BLaER1 treated with 17β-estradiol and CSF1 and Interleukin-3, amounts not matched to agents 10 nM and 100 nM (cell line): ENCODE results near the gene RASGRP3.
A peak's percentile ranks its signal among the peaks of the same experiment; 100 is the strongest.
"Not testable (repeated sequence)": the region's sequence is repeated elsewhere in the genome, so short reads cannot be mapped to it uniquely, and the experiment has no call there.

Source experiments
- H3K27ac ChIP-seq, 11 experiments: shearing (Covaris generic); formaldehyde crosslinking; 2 replicates each; pipeline ENCODE4 v1.8.1; 2022
- H3K27me3 ChIP-seq, 11 experiments: shearing (Covaris generic); formaldehyde crosslinking; 2 replicates each; pipeline ENCODE4 v1.8.1; 2022
- H3K36me3 ChIP-seq, 11 experiments: shearing (Covaris generic); formaldehyde crosslinking; 2 replicates each; pipeline ENCODE4 v1.8.1; 2022
- H3K4me1 ChIP-seq, 10 experiments: shearing (Covaris generic); formaldehyde crosslinking; 2 replicates each; pipeline ENCODE4 v1.8.1; 2022
- H3K4me2 ChIP-seq, 11 experiments: shearing (Covaris generic); formaldehyde crosslinking; 2 replicates each; pipeline ENCODE4 v1.8.1; 2022
- H3K4me3 ChIP-seq, 10 experiments: shearing (Covaris generic); formaldehyde crosslinking; 2 replicates each; pipeline ENCODE4 v1.8.1; 2022
- H3K9ac ChIP-seq, 11 experiments: shearing (Covaris generic); formaldehyde crosslinking; 2 replicates each; pipeline ENCODE4 v1.8.1; 2022
- H3K9me3 ChIP-seq, 11 experiments: shearing (Covaris generic); formaldehyde crosslinking; replicated peaks in 1 of 11; 2 replicates each; pipeline ENCODE4 v1.8.1; 2022
- H4K20me1 ChIP-seq, 11 experiments: shearing (Covaris generic); formaldehyde crosslinking; 2 replicates each; pipeline ENCODE4 v1.8.1; 2022
- Cebpa-rat ChIP-seq, 11 experiments: shearing (Covaris generic); IDR thresholded peaks; 2 replicates each; pipeline ENCODE4 v1.8.1; 2022

The RASGRP3 gene

DNA sequence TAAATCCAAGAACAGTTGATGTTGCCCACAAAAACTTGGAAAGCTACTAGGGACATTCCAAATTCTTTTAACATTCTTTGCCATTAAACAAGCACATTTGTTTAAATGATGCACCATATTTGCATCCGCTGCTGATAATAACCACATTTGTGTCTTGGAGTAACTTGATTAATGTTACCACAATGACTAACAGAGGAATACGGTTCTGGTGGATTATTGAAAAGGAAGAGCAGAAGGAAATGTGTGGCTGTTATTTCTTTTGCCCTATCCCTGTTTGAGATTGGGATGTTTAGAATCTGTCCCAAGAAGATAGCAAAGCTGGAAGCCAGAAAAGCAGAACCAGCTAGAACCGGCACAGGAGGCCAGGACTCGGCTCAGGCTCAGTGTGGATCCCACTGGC lies 39.2 kb upstream of the RASGRP3 start:
- Histone ChIP-seq H3K4me1 (no peaks in the 10 kb centered on the region), H3K27ac (no peak overlapping the region), H3K4me3 (no peak overlapping the region), H3K9ac (no peak overlapping the region), H3K36me3 (no peaks in the 10 kb centered on the region), H3K9me3 (no peaks in the 10 kb centered on the region), H4K20me1 (no peaks in the 10 kb centered on the region), H3K4me2 (no peak overlapping the region), H3K27me3 (no peaks in the 10 kb centered on the region)
- TF ChIP-seq Cebpa-rat (IDR thresholded peaks at IDR 0.05): no peak

- H3K9me3 ChIP-seq: no peaks in the 10 kb centered on the region
- H3K9ac ChIP-seq: no peak overlapping the region
- no peaks in the 10 kb centered on the region for H3K4me1 ChIP-seq
- H3K36me3 ChIP-seq: no peaks in the 10 kb centered on the region
- H3K4me3 ChIP-seq: no peak overlapping the region
- H3K27me3 ChIP-seq: no peaks in the 10 kb centered on the region
- H3K27ac ChIP-seq: no peak overlapping the region
- H3K4me2 ChIP-seq: no peak overlapping the region
- no peak for TF ChIP-seq Cebpa-rat (IDR thresholded peaks at IDR 0.05)
- no peaks in the 10 kb centered on the region for H4K20me1 ChIP-seq
Measured at GRCh38 chr2:33437815-33438214, 38.6 kb upstream of the RASGRP3 start.

GRCh38 chr2:33441235-33441810 lies 35.1 kb upstream of the RASGRP3 start:
- Histone ChIP-seq H3K9ac (no peak overlapping the region), H4K20me1 (no peaks in the 10 kb centered on the region), H3K4me2 (no peak overlapping the region), H3K27ac (no peak overlapping the region), H3K4me3 (no peak overlapping the region), H3K9me3 (0 out of 22 replicates have a peak, but pooled peaks cover 0 to 4% (median 0%) of the 10 kb centered on the region in 11 experiments), H3K36me3 (no peaks in the 10 kb centered on the region), H3K27me3 (no peaks in the 10 kb centered on the region), H3K4me1 (peaks cover 5 to 16% (median 11%) of the 10 kb centered on the region in 10 experiments)
- TF ChIP-seq Cebpa-rat (IDR thresholded peaks at IDR 0.05): no peak

DNA sequence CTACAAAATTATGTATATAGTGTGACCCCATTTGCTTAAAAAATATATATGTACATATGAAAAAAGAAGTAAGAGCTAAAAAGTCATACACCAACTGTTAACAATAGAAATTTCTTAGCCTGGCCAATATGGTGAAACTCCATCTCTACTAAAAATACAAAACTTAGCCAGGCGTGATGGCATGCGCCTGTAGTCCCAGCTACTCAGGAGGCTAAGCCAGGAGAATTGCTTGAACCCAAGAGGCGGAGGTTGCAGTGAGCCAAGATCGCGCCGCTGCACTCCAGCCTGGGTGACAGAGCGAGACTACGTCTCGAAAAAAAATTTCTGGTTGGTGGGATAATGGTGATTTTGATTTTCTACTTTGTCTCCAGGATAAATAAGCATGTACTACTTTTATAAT lies 34.4 kb upstream of the RASGRP3 start:
- H3K27ac ChIP-seq, H3K9me3 ChIP-seq, H3K27me3 ChIP-seq, H4K20me1 ChIP-seq, H3K9ac ChIP-seq, H3K36me3 ChIP-seq, H3K4me3 ChIP-seq, H3K4me2 ChIP-seq: not testable (repeated sequence)
- H3K4me1 ChIP-seq: peaks cover 5 to 16% (median 11%) of the 10 kb centered on the region in 10 experiments

GRCh38 chr2:33442528-33443079 lies 33.8 kb upstream of the RASGRP3 start:
- Histone ChIP-seq H3K9ac (no peak overlapping the region), H3K27ac (no peak overlapping the region), H3K9me3 (0 out of 22 replicates have a peak, but pooled peaks cover 0 to 4% (median 0%) of the 10 kb centered on the region in 11 experiments), H3K4me2 (no peak overlapping the region), H3K4me1 (peaks cover 5 to 16% (median 11%) of the 10 kb centered on the region in 10 experiments), H3K36me3 (no peaks in the 10 kb centered on the region), H4K20me1 (no peaks in the 10 kb centered on the region), H3K27me3 (no peaks in the 10 kb centered on the region), H3K4me3 (no peak overlapping the region)
- TF ChIP-seq Cebpa-rat (IDR thresholded peaks at IDR 0.05): no peak

- Histone ChIP-seq H3K4me2 (no peak overlapping the region), H3K9me3 (0 out of 22 replicates have a peak, but pooled peaks cover 0 to 4% (median 0%) of the 10 kb centered on the region in 11 experiments), H3K27ac (no peak overlapping the region)
Measured at GRCh38 chr2:33443274-33443829, 33.1 kb upstream of the RASGRP3 start.

DNA sequence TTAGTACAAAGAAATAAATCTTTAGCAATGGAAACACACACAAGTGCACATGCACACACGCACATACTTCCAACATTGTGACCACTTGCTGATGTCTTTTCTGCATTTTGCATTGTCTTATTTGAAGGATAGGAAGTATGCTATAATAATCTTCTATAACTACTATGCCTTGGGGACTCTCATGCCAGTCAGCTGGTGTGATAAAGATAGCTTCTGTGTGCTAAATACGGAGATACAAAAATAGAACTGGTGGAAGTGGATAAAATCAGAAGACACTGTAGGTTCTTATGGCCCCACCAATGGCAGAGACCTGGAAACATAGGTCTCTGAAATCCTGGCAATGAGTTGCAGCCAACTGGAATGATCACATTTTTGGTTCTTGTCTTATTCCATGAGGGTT lies 31.5 kb upstream of the RASGRP3 start:
- H3K9me3 ChIP-seq: 0 out of 22 replicates have a peak, but pooled peaks cover 0 to 4% (median 0%) of the 10 kb centered on the region in 11 experiments
- H3K9ac ChIP-seq: no peak overlapping the region
- H3K4me1 ChIP-seq: peaks cover 5 to 16% (median 11%) of the 10 kb centered on the region in 10 experiments
- no peak overlapping the region for H3K27ac ChIP-seq
- TF ChIP-seq Cebpa-rat (IDR thresholded peaks at IDR 0.05): no peak
- H3K4me3 ChIP-seq: no peak overlapping the region
- H3K4me2 ChIP-seq: peak overlapping the region; percentile 4 to 61 (median 53); a peak in 18 of 22 replicates
- H3K36me3 ChIP-seq: no peaks in the 10 kb centered on the region
- no peaks in the 10 kb centered on the region for H3K27me3 ChIP-seq
- no peaks in the 10 kb centered on the region for H4K20me1 ChIP-seq

More at GRCh38 chr2:33443274-33443829, 33.1 kb upstream of the RASGRP3 start:
- no peak for TF ChIP-seq Cebpa-rat (IDR thresholded peaks at IDR 0.05)
- no peak overlapping the region for H3K9ac ChIP-seq
- peaks cover 5 to 16% (median 11%) of the 10 kb centered on the region in 10 experiments for H3K4me1 ChIP-seq
- H3K36me3 ChIP-seq: no peaks in the 10 kb centered on the region
- H3K27me3 ChIP-seq: no peaks in the 10 kb centered on the region
- no peaks in the 10 kb centered on the region for H4K20me1 ChIP-seq
- H3K4me3 ChIP-seq: no peak overlapping the region

DNA sequence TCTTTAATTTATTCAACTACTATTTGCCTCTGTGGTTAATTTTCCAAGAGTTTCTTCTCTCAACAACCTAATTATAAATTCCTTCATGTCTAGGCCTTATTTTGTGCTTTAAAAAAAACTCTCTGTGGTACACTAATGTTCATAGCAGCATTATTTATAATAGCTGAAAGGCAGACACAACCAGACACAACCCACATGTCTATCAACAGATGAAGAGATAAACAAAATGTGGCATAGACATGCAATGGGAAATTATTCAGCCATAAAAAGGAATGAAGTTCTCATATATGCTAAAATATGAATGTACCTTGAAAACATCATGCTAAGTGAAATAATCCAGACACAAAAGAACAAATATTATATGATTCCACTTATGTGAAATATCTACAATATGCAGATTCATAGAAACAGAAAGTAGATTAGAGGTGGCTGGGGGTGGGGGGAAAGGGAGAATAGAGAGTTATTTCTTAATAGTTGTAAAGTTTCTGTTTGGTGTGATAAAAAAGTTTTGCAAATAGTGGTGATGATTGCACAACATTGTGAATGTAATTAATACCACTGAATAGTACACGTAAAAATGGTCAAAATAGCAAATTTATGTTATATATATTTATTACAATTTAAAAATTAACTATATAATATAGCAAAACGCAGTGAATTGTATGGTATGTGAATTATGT lies 28.1 kb upstream of the RASGRP3 start:
- Histone ChIP-seq H3K9ac (no peak overlapping the region), H3K9me3 (peaks cover 13 to 24% (median 20%) of the 10 kb centered on the region in 11 experiments), H3K4me3 (no peak overlapping the region), H3K27ac (no peak overlapping the region), H4K20me1 (no peaks in the 10 kb centered on the region), H3K4me1 (peaks cover 5 to 16% (median 11%) of the 10 kb centered on the region in 10 experiments), H3K4me2 (no peak overlapping the region), H3K27me3 (no peaks in the 10 kb centered on the region), H3K36me3 (no peaks in the 10 kb centered on the region)
- no peak for TF ChIP-seq Cebpa-rat (IDR thresholded peaks at IDR 0.05)

GRCh38 chr2:33451214-33451613 lies 25.2 kb upstream of the RASGRP3 start:
- H3K4me3 ChIP-seq: no peak overlapping the region
- no peaks in the 10 kb centered on the region for H3K27me3 ChIP-seq
- no peak overlapping the region for H3K4me2 ChIP-seq
- H3K9ac ChIP-seq: no peak overlapping the region
- no peak for TF ChIP-seq Cebpa-rat (IDR thresholded peaks at IDR 0.05)
- H3K36me3 ChIP-seq: no peaks in the 10 kb centered on the region
- H3K9me3 ChIP-seq: peaks cover 13 to 26% (median 23%) of the 10 kb centered on the region in 11 experiments
- H3K4me1 ChIP-seq: no peaks in the 10 kb centered on the region
- H4K20me1 ChIP-seq: no peaks in the 10 kb centered on the region
- no peak overlapping the region for H3K27ac ChIP-seq
